NCI-H2227 (cell line): Measurements from ENCODE around the gene GSG1L2.
"Not testable (repeated sequence)": the region's sequence is repeated elsewhere in the genome, so short reads cannot be mapped to it uniquely, and the experiment has no call there.

Experiments used
- DNase-seq: peaks from one replicate; lab custom pipeline; 2025; ENCODE audit not compliant: unreplicated experiment; lab: John Stamatoyannopoulos, UW

Gene GSG1L2

DNA sequence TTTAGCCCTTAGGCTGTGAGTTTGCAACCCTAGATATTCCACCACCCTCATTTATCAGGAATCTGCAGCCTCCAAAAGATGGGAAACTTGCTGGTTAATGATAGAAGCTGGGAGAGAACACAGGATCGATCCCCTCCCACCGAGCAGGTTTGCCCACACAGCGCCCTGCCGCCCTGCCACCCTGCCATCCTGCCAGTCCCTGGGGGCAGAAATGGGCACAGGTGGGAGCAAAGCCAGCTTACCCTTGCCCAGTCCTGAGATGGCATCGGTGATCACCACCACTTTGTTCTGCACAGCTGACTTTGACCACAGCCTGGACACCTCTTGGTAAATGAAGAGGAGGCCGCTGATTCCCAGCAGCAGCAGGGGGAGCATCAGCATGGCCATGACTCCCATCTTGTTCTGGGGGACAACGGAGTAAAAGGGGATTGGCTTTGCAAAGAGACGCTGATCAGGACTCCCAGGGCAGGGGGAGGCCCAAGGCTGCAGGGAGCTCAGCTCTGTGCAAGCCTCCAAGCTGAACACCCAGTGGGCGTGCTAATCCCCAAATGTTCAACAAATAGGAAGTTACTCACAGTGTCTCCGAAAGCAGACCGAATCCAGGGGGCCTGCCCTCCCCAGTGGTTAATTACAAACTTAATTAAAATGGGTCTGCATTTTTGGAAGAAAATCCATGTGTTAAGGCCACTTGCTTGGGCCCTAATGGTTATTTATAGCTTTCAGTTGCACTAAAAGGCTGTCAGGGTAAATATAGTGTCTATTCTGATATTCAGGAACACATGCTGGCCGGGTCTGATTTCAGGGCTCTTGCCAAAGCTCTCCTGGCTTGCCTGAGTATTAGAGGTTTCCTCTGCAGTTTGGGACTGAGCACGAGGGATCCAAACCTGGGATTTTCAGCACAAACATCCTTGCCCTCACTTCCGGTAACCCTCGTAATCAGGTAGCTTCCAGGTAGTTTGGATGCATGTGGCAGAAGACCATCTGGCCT, 30.7 kb downstream of the GSG1L2 start, which contains the start of gene DHRS7C:
DHRS7C (minus strand) TSS at position 704 of the 988 bp plus-strand sequence; CDS start at position 396, 308 bp downstream.
- no peak for DNase-seq

DNA sequence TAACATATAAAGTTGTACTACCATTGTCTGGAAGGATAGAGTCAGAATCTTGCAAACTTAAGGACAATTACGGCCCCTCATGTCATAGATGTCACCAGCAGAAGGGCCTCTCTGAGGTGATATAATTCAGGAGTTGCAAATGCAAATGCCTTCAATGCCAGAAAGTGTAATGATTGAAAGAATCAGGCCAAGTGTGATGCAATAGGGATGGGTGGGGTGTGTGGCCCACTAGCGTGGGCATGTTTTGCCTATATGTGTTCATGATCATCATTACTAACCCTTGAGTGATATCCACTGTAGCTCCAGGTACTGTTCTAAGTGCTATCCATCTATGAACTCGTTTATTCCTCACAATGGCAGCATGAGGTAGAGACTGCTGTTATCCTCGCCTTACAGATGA, 31.6 kb downstream of the GSG1L2 start:
- no peak for DNase-seq

DNA sequence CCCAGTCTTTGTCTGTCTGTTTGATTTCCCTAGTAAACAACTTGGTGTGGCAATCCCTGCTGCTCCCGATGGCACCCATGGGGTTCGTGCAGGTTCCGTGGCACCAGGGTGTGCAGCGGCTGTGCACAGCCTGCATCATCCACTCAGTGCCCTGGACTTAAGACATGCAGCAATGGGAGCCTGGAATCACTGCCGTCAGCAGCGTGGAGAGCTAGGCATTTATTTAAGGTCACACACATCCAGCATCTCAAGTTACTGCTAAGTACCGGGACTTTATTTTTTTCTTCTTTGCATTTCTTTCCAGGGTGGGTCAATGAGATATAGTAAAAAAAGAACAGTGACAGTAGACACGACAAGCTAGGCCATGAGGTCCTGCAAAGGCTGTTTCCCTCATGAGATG, 33.3 kb downstream of the GSG1L2 start:
- no peak for DNase-seq

DNA sequence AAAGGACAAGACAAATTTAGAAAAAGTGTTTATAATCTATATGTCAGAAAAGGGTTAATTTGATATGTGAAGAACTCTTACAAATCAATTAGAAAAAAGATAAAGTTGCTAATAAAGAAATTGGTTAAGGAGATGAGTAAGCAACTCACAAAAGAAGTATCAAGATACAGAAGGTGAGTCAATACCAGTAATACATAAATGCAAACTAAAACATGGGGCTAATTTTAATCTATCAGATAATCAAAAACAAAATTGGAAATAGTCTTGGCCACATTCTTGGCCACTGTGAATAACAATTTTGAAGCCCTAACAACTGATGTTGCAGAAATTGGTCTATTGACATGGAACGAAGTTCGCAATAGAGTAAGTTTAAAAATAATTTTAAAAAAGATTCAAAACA, 37.3 kb downstream of the GSG1L2 start:
- no peak for DNase-seq

DNA sequence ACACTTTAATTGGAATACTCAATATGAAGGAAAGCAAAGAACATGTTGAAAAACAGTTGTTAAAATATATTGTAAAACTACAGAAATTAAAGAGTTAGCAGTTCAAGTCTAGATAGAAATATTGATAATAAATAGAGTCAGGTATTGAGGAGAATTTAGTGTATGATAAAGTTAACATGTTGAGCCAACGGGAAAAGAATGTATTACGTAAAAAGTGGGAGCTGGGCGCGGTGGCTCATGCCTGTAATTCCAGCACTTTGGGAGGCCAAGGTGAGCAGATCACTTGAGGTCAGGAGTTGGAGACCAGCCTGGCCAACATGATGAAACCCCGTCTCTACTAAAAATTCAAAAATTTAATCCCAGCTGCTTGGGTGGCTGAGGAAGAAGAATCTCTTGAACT, 38.4 kb downstream of the GSG1L2 start:
- not testable (repeated sequence) for DNase-seq

DNA sequence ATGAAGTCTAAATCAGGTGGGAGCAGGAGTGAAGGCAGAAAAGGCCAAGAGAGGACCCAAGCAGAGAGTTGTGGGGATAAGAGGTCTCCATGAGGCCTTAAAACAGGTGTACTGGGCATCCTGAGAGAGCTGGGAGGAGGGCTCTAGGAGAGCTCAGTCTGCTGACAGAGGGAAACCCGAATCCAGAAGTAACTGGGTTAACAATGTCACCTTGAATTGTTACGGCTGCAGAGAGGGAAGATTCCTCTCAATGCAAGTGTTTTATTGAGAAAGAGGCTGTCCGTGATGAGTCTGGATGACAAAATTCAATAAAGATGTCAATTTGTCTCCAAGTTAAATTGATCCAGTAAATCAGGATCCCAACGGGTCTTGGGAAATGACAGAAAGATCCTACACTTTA, 38.8 kb downstream of the GSG1L2 start:
- DNase-seq, result no peak

DNA sequence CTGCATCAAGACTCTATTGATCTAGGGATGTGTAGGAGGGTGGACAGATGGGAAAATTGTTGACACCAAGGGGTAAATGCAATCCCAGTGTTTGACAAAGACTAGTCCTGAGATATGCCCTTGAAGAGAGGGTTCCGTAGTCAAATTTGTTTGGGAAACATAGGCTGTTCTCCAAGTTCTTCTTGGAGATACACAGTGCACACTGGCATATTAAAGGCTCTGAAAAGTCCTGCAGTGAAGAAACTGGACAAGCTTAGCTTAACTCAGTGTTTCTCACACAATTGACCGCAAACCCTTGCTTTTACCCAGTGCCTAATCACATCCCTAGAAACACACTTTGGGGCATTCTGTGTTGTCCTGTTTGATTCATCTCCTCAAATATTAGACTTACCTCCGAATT, 41.3 kb downstream of the GSG1L2 start:
- no peak for DNase-seq

DNA sequence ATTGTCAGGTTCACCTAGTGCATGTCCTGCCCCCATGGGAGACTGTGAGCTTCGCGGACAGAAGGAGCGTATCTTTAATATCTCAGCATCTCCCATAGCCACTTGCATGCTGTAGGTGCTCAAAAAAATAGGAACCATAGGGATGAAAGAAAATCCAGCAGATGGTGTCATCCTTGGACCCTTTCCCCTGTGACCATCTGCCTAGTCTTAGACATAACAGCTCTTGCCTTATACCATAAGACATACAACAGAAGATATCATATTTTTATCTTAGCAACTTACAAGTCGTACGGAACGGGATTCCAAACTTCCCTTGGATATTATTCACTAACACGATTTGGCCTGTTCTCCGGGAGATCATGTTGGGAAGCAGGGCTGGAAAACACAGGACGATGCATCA, 45.0 kb downstream of the GSG1L2 start:
- no peak for DNase-seq

DNA sequence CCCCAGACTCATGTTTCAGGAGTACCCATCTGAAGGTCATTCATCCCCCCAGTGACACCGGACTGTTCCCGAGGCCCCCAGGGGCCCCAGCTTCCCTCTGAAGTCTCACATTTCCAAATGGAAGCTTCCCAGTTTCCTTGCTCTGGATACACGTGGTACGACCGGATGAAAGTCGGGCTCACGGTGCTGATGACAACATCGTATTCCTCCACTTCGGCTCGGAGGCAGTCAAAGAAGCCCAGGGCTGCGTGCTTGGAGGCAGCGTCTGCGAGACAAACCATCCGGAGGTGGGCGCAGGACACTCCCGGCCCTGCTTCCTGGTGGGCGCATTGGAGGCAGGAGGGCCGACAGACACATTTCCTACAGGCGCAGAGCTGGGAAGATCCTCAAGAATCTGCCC, 49.2 kb downstream of the GSG1L2 start:
- no peak for DNase-seq

DNA sequence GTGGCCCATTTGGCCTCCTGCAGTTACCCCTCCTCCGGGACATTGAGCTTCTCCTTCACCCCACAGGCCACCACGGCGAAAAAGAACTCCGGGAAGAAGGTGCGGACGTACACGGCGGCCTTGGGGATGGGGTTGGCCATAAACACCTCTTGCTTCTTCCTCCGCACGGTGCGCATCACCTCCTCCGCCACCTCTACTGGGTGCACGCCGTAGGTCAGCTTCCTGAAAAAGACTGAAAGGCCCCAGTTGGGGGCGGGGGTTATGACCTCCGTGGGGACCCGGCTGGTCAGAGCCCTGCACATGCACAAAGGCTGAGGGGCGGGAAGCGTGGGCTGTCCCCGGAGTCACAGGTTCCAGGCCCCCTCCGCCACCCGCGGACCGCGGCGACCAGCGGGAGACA, 50.4 kb downstream of the GSG1L2 start:
- DNase-seq, result no peak

DNA sequence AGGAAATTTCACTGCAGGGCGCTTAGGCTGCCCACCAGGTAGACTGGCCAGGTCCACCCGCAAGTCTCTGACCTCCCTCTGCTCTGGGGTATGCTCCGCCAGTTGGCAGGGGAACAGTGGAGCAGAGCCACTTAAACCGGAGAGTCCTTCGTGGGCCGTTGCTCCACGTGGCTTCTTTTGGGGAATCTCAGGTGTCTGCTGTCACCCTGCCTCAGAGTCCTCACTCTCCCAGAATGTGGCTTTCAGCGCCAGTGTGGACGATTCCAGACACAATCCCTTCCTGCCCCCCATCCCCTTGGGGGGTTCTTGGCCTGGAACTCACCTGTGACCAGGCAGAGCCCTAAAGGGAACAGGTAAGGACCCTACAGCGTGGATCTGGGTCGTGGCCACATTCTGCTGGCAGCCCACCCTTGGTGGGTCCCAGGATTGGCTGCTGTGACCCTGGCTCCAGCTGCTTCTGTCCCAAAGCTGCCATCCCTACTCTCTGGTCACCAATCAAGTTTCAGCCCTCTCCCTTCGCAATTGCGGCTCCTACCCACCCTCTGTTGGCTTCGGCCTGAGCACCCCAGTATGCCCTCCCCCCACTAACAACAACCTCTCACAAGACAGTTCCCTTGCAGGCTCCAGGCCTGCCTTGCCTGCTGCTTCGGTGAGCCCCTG, 52.7 kb downstream of the GSG1L2 start:
- DNase-seq, result no peak

DNA sequence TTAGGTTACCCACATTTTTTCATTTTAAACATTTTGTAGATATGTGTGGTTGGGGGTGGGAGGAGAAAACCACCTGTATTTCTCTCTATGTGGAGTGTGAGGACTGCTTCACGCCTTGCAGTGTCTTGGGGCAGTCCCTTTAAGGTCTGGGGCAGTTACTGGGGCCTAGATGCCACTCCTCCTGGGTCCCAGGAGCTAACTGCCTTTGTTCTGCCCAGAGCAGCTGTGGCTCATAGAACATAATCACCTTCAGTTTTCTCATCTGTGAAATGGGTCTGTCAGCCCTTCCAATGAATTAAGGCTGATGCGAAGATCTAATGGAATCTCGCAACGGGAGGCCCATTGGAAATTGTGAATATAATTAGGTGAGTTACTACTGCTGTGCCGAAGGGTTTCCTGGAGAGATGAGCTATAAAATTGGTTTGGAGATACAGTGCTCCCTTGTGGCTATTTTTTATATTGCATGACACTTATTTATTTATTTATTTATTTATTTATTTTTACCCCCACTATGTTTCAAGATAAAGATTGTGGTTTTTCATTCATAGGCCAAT, 53.4 kb downstream of the GSG1L2 start:
- no peak for DNase-seq

DNA sequence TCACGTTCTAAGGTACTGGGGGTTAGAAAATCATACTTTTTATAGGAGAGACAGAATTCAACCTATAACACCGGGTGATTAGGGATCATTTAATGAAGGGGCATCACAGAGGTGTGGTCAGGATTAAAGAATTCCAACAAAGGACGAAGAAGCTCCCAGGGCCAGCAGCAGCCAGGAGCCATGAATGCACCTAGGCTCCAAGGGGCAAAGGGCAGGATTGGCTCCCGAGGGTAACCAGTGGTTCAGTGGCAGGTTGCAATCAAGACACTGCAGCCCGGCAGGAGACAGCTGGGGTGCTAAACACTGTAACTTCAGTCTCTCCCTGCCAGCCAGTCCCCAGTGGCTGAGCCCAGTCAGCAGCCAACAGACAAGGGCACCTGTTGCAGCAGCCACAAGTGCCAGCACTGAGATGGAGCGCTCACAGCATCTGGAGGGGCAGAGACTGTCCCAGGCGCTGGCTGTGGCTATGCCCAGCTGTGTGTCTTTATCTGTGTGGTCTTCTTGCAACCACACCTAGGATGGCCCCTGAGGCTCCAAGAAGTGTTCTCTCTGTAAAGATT, 54.4 kb downstream of the GSG1L2 start:
- no peak for DNase-seq

DNA sequence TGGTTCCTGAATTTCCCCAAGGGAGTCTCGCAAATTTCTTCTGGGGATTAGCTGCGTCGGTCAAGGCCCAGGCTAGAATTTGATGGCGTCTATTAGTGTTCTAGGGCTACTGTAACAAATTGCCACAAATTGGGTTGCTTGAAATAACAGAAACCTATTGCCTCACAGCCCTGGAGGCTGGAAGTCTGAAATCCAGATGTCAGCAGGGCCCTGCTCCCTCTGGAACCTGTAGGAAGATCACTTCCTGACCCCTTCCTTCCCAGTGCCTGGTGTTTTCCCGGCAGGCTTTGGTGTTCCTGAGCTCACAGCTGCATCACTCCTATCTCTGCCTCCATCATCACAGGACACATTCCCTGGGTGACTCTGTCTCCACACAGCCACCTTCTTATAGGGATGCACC, 54.9 kb downstream of the GSG1L2 start:
- no peak for DNase-seq

DNA sequence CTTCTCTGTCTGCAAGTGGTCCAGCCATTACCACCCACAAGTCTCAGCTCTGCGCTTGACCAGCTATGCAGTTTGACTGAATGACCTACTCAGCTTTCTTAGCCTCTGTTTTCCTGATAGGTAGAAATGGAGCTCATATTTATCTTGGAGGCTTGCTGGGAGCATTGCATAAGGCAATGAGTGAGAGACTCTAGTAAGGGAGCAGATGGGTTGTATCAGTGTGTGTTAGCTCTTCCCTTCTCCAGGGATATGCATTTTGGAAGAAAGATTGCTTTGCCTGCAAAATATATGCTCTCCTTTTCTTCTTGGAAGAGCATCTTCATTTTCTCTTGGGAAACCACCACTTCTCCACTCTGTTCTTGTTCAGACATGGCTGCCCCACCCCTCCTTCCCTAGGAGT, 56.6 kb downstream of the GSG1L2 start:
- DNase-seq, result no peak

DNA sequence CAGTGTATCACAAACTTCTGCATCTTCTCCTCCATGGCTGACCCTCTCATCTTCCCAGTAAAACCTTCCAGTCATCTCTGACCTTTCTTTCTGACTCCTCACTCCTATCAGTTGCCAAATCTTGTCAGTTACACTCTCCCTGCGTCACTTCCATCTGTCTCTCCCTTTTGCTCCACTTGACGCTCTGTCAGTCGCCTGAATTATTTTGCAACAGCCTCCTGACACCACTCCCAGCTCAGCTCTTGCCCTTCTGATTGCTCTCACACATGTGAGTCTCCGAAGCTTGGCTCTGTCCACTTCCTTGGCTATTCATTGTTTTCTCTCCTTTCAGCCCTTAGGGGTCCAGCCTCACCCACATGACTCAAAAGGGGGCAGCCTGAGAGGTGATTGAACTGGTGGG, 58.2 kb downstream of the GSG1L2 start:
- no peak for DNase-seq

DNA sequence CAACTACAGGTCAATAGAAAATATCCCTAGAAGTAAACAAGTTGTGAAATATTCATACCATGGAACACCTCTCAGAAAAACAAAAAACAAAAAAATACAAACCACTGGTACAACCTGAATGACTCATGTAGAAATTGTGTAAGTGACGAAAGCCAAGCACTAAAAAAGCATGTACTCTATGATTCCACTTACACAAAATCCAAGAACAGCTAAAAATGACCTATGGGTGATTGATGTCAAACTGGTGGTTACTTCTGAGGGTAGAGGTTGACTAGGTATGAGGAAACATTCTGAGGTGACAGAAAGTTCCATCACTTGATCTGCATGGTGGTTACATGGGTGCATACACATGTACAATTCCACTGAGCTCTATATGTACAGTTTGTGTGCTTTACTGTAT, 61.6 kb downstream of the GSG1L2 start:
- DNase-seq, result no peak

DNA sequence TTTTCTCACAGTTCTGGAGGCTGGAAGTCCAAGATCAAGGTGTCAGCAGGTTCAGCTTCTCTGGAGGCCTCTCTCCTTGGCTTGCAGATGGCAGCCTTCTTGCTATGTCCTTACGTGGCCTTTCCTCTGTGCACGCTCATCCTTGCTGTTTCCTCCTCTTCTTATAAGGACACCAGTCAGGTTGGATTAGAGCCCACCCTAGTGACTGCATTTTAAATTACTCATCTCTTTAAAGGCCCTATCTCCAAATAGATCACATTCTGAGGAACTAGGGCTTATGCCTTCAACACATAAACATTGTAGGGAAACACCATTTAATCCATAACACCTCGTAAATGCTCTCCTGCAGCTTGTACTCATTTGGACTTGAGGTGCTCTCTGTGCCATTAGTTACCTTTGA, 66.8 kb downstream of the GSG1L2 start:
- DNase-seq, result no peak
